ENCODE data around the gene UCK1. TPM values are rescaled to one million over a fixed set of nuclear protein-coding genes. Genes with fewer than 3 reads are reported as not detected.

Gene UCK1
- total and polyA plus RNA-seq, 2 of the 8 experiments (the other 6 are each of a cell fraction or from before 2014, with no cell fraction given): 35.1 to 42.0 TPM

- H2BK12ac ChIP-seq (ENCODE audit: low read depth, low read length): no peak overlapping the region
- no peak overlapping the region for H3K9ac ChIP-seq (replicated peaks in 1 of 4; ENCODE audit: extremely low read depth in 1 of 4, low read depth in 3 of 4, low read length in 3 of 4)
- H2BK120ac ChIP-seq (replicated peaks; ENCODE audit: low read depth, low read length): no peak overlapping the region
- H3K23ac ChIP-seq (ENCODE audit: insufficient read length): no peak overlapping the region
- no peak overlapping the region for H4K5ac ChIP-seq (ENCODE audit: insufficient read length, low read depth, low read length)
- H3K9me3 ChIP-seq (ENCODE audit: insufficient read depth in 2 of 2, low read depth in 1 of 2, low read length in 1 of 2): no peaks in the 10 kb centered on the region
- H2AK5ac ChIP-seq (ENCODE audit: low read depth, low read length): no peak overlapping the region
- ChIA-PET CTCF (ENCODE audit: partially characterized antibody) (interaction anchor here (0.6 to 2.7 kb wide), 3 partner anchors 9 to 149 kb away, joined by 3 to 10 read pairs (median 4); no protein-coding TSS in a partner anchor), POLR2A (ENCODE audit: partially characterized antibody) (no interaction called here)
- no peak overlapping the region for H3K4me3 ChIP-seq (ENCODE audit: extremely low read depth in 1 of 4, insufficient read depth in 2 of 4, low read depth in 3 of 4, low read length in 4 of 4)
- no peak overlapping the region for H2BK5ac ChIP-seq (ENCODE audit: low read depth, low read length)
- H3K23me2 ChIP-seq (ENCODE audit: low read depth, low read length): no peaks in the 10 kb centered on the region
- no peak overlapping the region for H3K4me2 ChIP-seq (ENCODE audit: insufficient read depth in 1 of 2, low read depth in 2 of 2, low read length in 2 of 2)
- no peak for FAIRE-seq
- DNase-seq (ENCODE audit: low read depth in 1 of 2, low spot score in 2 of 2): no peak
- no peak overlapping the region for H2BK15ac ChIP-seq (ENCODE audit: low read length)
- no peak overlapping the region for H2BK20ac ChIP-seq (ENCODE audit: low read length)
- no peak overlapping the region for H3K56ac ChIP-seq (replicated peaks; ENCODE audit: insufficient read length, low read depth, low read length)
- 91% methylated on average over 8 of the region's 8 CpGs; no CpG with 5 or more reads in 1 of the 2 experiments for WGBS, 2 experiments (ENCODE audit: extremely low coverage in 1 of 2, insufficient coverage in 1 of 2, insufficient read length in 1 of 2, insufficient replicate concordance in 2 of 2, low coverage in 1 of 2, low lambda C conversion rate in 2 of 2, missing lambda C conversion rate in 1 of 2)
- H3K18ac ChIP-seq (ENCODE audit: extremely low read depth, low read length): no peak overlapping the region
- no peaks in the 10 kb centered on the region; a peak in 1 of 7 replicates for H3K4me1 ChIP-seq (replicated peaks in 1 of 4; ENCODE audit: control insufficient read depth in 3 of 4, insufficient read depth in 4 of 4, low read length in 3 of 4)
- no peak overlapping the region for H3K27ac ChIP-seq (ENCODE audit: low read depth, low read length)
- no peak overlapping the region for H3K4ac ChIP-seq (replicated peaks; ENCODE audit: insufficient read length, low read depth, low read length)
- H3K27me3 ChIP-seq (replicated peaks in 1 of 4; ENCODE audit: control insufficient read depth in 3 of 4, extremely low read depth in 1 of 4, insufficient read depth in 3 of 4, low read length in 3 of 4): no peaks in the 10 kb centered on the region
- H2AFZ ChIP-seq (ENCODE audit: low read length): no peak overlapping the region
- H3K36me3 ChIP-seq (ENCODE audit: control insufficient read depth in 2 of 4, insufficient read depth in 4 of 4, low read length in 3 of 4): peaks cover 2 to 10% (median 3%) of the 10 kb centered on the region in 4 experiments; a peak in 5 of 8 replicates
- no peak overlapping the region for H4K91ac ChIP-seq (replicated peaks; ENCODE audit: insufficient read length, low read length)
- no peaks in the 10 kb centered on the region for H3K79me2 ChIP-seq (ENCODE audit: control insufficient read depth in 1 of 2, insufficient read depth in 2 of 2, low read length in 2 of 2)
- peaks cover 0 to 5% of the 10 kb centered on the region in 2 experiments for H4K20me1 ChIP-seq (replicated peaks in 1 of 2; ENCODE audit: control insufficient read depth in 1 of 2, insufficient read depth in 2 of 2, low read length in 2 of 2)
- no peaks in the 10 kb centered on the region for H3K79me1 ChIP-seq (ENCODE audit: low read depth, low read length)
- H4K8ac ChIP-seq (ENCODE audit: extremely low read depth, insufficient read depth, low read length): no peak overlapping the region
- no peak overlapping the region for H3K14ac ChIP-seq (ENCODE audit: insufficient read length)
- no peak for TF ChIP-seq EP300 (IDR thresholded peaks at IDR 0.05; ENCODE audit: borderline replicate concordance in 1 of 2, low read depth in 2 of 2, low read length in 2 of 2)
- no peak for TF ChIP-seq YY1 (IDR thresholded peaks at IDR 0.05; ENCODE audit: low read depth, low read length)
- TF ChIP-seq CEBPB (IDR thresholded peaks at IDR 0.05; ENCODE audit: low read depth, low read length): no peak
- no peak for TF ChIP-seq CBX5 (IDR thresholded peaks at IDR 0.05; ENCODE audit: low read depth, low read length)
- TF ChIP-seq GTF2F1 (IDR thresholded peaks at IDR 0.05; ENCODE audit: borderline replicate concordance, low read depth, low read length): no peak
- no peak for TF ChIP-seq ASH2L (IDR thresholded peaks at IDR 0.05; ENCODE audit: low read length)
- no peak for TF ChIP-seq POU5F1 (IDR thresholded peaks at IDR 0.05; ENCODE audit: low read depth, low read length)
- no peak for TF ChIP-seq RAD21 (IDR thresholded peaks at IDR 0.05 in 1 of 2, conservative IDR thresholded peaks at IDR 0.05 in 1 of 2; ENCODE audit: low read depth in 2 of 2, low read length in 2 of 2)
- TF ChIP-seq EZH2 (IDR thresholded peaks at IDR 0.05; ENCODE audit: low read depth, low read length, severe bottlenecking): no peak
- no peak for TF ChIP-seq TAF1 (IDR thresholded peaks at IDR 0.05; ENCODE audit: low read depth, low read length)
- TF ChIP-seq SP2 (IDR thresholded peaks at IDR 0.05; ENCODE audit: low read length): no peak
- TF ChIP-seq PHF8 (conservative IDR thresholded peaks at IDR 0.05; ENCODE audit: low read depth, low read length): no peak
- TF ChIP-seq KDM1A (IDR thresholded peaks at IDR 0.05; ENCODE audit: borderline replicate concordance, low read length): no peak
- TF ChIP-seq FOSL1 (IDR thresholded peaks at IDR 0.05; ENCODE audit: insufficient read depth, low read depth, low read length): no peak
- TF ChIP-seq CBX8 (IDR thresholded peaks at IDR 0.05; ENCODE audit: borderline replicate concordance, low read depth, low read length): no peak
Observed at GRCh38 chr9:131579789-131580211, 48.7 kb upstream of the UCK1 start.

Measured in H1 (cell line).